Midbrain (tissue), 1 donor: ENCODE measurements around the gene OTC.

Experiments used
- DNase-seq: peaks from one replicate; lab custom pipeline; 2025; lab: John Stamatoyannopoulos, UW

OTC gene

GRCh38 chrX:38468563-38469157 lies 116.3 kb downstream of the OTC start:
- DNase-seq = no peak
